GM23248 (cell line): ENCODE measurements around the gene GOLT1A.

Experiments
- EZH2 ChIP-seq: fragments of 200-600 bp; sonication (generic); IDR thresholded peaks from 2 replicates; pipeline ENCODE4 v1.6.1; 2018; ENCODE audit warnings: antibody characterized with exemption, mild to moderate bottlenecking; ENCODE audit not compliant: insufficient read depth, poor library complexity, severe bottlenecking
- EZH2phosphoT487 ChIP-seq: fragments of 200-600 bp; sonication (generic); IDR thresholded peaks from 2 replicates; pipeline ENCODE4 v1.6.1; 2018; ENCODE audit warnings: antibody characterized with exemption, moderate library complexity, mild to moderate bottlenecking, low read depth; ENCODE audit not compliant: insufficient read depth

DNA sequence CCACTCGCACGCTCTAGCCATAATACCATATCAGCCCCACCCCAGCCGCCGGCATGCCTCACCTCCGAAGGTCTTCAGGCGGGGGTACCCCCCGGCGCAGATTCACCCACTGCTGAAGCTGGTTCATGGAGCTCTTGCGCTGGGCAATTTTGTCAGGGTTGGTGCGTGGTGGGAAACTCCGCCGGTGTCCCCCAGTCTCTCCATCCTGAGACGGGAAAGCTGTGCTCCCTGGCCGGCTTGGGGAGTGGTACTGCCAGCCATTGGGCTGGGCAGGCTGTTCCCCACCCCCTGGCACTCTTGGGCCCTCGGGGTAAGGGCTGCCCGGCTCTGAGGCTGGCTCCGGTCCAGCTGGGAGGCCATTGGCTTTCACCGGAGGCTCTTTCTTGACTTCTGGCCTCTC, 45.4 kb upstream of the GOLT1A start:
- TF ChIP-seq EZH2, result no peak
- no peak for TF ChIP-seq EZH2phosphoT487
